HCT116 (cell line): ENCODE results near the gene HDLBP. TPM values are rescaled to one million over a fixed set of nuclear protein-coding genes. Genes with fewer than 3 reads are reported as not detected.

Source experiments
- ATAC-seq: fragments of 200-7000 bp; cut with Tn5 transposase; 2 replicates; pipeline ENCODE4 v1.9.1; 2020; ENCODE audit warnings: mild to moderate bottlenecking, moderate library complexity
- BruUV-seq: library from RNA; stranded (reverse); fragments of 400-500 nt; replicated peaks from 2 replicates; lab custom pipeline; 2021; lab: Mats Ljungman, UMichigan
- CTCF ChIA-PET: fragments of 300-600 bp; sonication (Branson Sonifier 250); formaldehyde crosslinking; loops from one replicate; lab custom pipeline; 2021; ENCODE audit warnings: antibody characterized with exemption; lab: Charles Lee
- POLR2A ChIA-PET: fragments of 300-600, 350-600 bp; sonication (Branson Sonifier 250); formaldehyde crosslinking; loops from one replicate; lab custom pipeline; 2021; ENCODE audit warnings: antibody characterized with exemption; lab: Charles Lee
- RAD21 ChIA-PET, 2 experiments: fragments of 300-600 bp; sonication (Branson Sonifier 250); formaldehyde crosslinking; loops; one replicate each; lab custom pipeline; 2023; ENCODE audit warnings: low total read pairs in 2 of 2; ENCODE audit not compliant: uncharacterized antibody in 2 of 2, unreplicated experiment in 2 of 2, low non-redundant PET in 1 of 2; lab: Charles Lee
- DNase-seq: peaks from one replicate; pipeline ENCODE4 v3.0.0-alpha.2; 2010; ENCODE audit warnings: low read depth, low spot score
- H2AFZ ChIP-seq: fragments of 200-600 bp; shearing (Covaris generic), sonication (generic); 2 replicates; pipeline ENCODE4 v1.6.1; 2017; ENCODE audit warnings: low read depth, mixed run types, mixed read lengths, antibody characterized with exemption, low read length; ENCODE audit not compliant: poor library complexity, severe bottlenecking
- H3K27ac ChIP-seq: 2 replicates; pipeline ENCODE4 v1.5.1; 2012; ENCODE audit warnings: low read depth, low read length
- H3K27me3 ChIP-seq: fragments of 200-600 bp; sonication (generic); 2 replicates; pipeline ENCODE4 v1.6.1; 2016; ENCODE audit warnings: mixed run types, low read length, mixed read lengths; ENCODE audit not compliant: insufficient read depth
- H3K36me3 ChIP-seq, 2 experiments: fragments of 200-500 bp in 1 of 2; fragments of 200-600 bp in 1 of 2; sonication (Bioruptor generic) in 1 of 2; sonication (generic) in 1 of 2; 2 replicates each; pipeline versions ENCODE4 v1.5.1 to v1.6.1; 2014 to 2016; ENCODE audit warnings: low read length in 2 of 2, inconsistent platforms in 1 of 2, mixed read lengths in 1 of 2, mixed run types in 1 of 2; ENCODE audit not compliant: insufficient read depth in 2 of 2, control insufficient read depth in 1 of 2
- H3K4me1 ChIP-seq, 2 experiments: fragments of 200-600 bp in 1 of 2; sonication (generic) in 1 of 2; 2 replicates each; pipeline versions ENCODE4 v1.5.1 to v1.6.1; 2012 to 2017; ENCODE audit warnings: low read length in 2 of 2, inconsistent platforms in 1 of 2, mild to moderate bottlenecking in 1 of 2, mixed read lengths in 1 of 2, mixed run types in 1 of 2, moderate library complexity in 1 of 2; ENCODE audit not compliant: insufficient read depth in 2 of 2, control insufficient read depth in 1 of 2
- H3K4me2 ChIP-seq: fragments of 200-600 bp; sonication (generic); 2 replicates; pipeline ENCODE4 v1.6.1; 2017; ENCODE audit warnings: mixed run types, low read length, mixed read lengths
- H3K4me3 ChIP-seq, 2 experiments: fragments of 200-600 bp in 1 of 2; sonication (generic) in 1 of 2; replicated peaks in 1 of 2; 2 replicates each; pipeline ENCODE4 v1.5.1; 2011 to 2016; ENCODE audit warnings: low read length in 2 of 2, control low read depth in 1 of 2, low read depth in 1 of 2, mild to moderate bottlenecking in 1 of 2, mixed read lengths in 1 of 2, mixed run types in 1 of 2
- H3K79me2 ChIP-seq: fragments of 200-600 bp; sonication (generic); 2 replicates; pipeline ENCODE4 v1.6.1; 2017; ENCODE audit warnings: mild to moderate bottlenecking, mixed run types, low read length, moderate library complexity, mixed read lengths; ENCODE audit not compliant: insufficient read depth
- H3K9ac ChIP-seq: fragments of 200-600 bp; sonication (generic); 2 replicates; pipeline ENCODE4 v1.6.1; 2016; ENCODE audit warnings: low read length, mixed read lengths
- H3K9me2 ChIP-seq: fragments of 200-600 bp; sonication (generic), shearing (Covaris generic); 2 replicates; pipeline ENCODE4 v1.6.1; 2017; ENCODE audit warnings: mixed run types, mild to moderate bottlenecking, moderate library complexity; ENCODE audit not compliant: insufficient read depth
- H3K9me3 ChIP-seq, 2 experiments: fragments of 200-500 bp in 1 of 2; fragments of 200-600 bp in 1 of 2; sonication (Bioruptor generic) in 1 of 2; sonication (generic) in 1 of 2; 2 replicates each; pipeline ENCODE4 v1.6.1; 2014 to 2017; ENCODE audit warnings: low read length in 2 of 2, mixed read lengths in 2 of 2, inconsistent platforms in 1 of 2, low read depth in 1 of 2, mild to moderate bottlenecking in 1 of 2, mixed run types in 1 of 2, moderate library complexity in 1 of 2; ENCODE audit not compliant: control insufficient read depth in 1 of 2, insufficient read depth in 1 of 2
- H4K20me1 ChIP-seq: fragments of 200-600 bp; sonication (generic), shearing (Covaris generic); 2 replicates; pipeline ENCODE4 v1.6.1; 2017; ENCODE audit warnings: mixed run types, mild to moderate bottlenecking, moderate library complexity; ENCODE audit not compliant: insufficient read depth
- CTCF ChIP-seq, 3 experiments: fragments of 200-600 bp in 1 of 3; sonication (generic) in 1 of 3; IDR thresholded peaks in 2 of 3; conservative IDR thresholded peaks in 1 of 3; 2 replicates each; pipeline ENCODE4 v1.5.1; 2012 to 2017; ENCODE audit warnings: low read depth in 2 of 3, low read length in 2 of 3, antibody characterized with exemption in 1 of 3, borderline replicate concordance in 1 of 3, control low read depth in 1 of 3, mild to moderate bottlenecking in 1 of 3, mixed read lengths in 1 of 3, mixed run types in 1 of 3, moderate library complexity in 1 of 3; ENCODE audit not compliant: insufficient read depth in 1 of 3
- FOSL1 ChIP-seq: IDR thresholded peaks from 2 replicates; pipeline ENCODE4 v1.6.1; 2012; ENCODE audit warnings: low read depth
- MAX ChIP-seq: IDR thresholded peaks from 2 replicates; pipeline ENCODE4 v1.6.1; 2012
- POLR2A ChIP-seq: IDR thresholded peaks from 2 replicates; pipeline ENCODE4 v1.7.0; 2011; ENCODE audit warnings: borderline replicate concordance; ENCODE audit not compliant: insufficient read depth, insufficient read length; ENCODE audit errors: extremely low read depth
- POLR2AphosphoS5 ChIP-seq: IDR thresholded peaks from 2 replicates; pipeline ENCODE4 v1.6.1; 2011; ENCODE audit warnings: mild to moderate bottlenecking, low read depth, low read length, moderate library complexity
- SIN3A ChIP-seq: IDR thresholded peaks from 2 replicates; pipeline ENCODE4 v1.6.1; 2012; ENCODE audit warnings: low read depth
- SP1 ChIP-seq: IDR thresholded peaks from 2 replicates; pipeline ENCODE4 v1.6.1; 2012; ENCODE audit warnings: low read depth
- TCF7L2 ChIP-seq: IDR thresholded peaks from 2 replicates; pipeline ENCODE4 v1.7.0; 2011; ENCODE audit warnings: borderline replicate concordance, inconsistent platforms; ENCODE audit not compliant: insufficient read depth, insufficient read length; ENCODE audit errors: extremely low read depth
- YY1 ChIP-seq: IDR thresholded peaks from 2 replicates; pipeline ENCODE4 v1.6.1; 2011; ENCODE audit warnings: low read length, low read depth, moderate library complexity, mild to moderate bottlenecking; ENCODE audit not compliant: insufficient replicate concordance; ENCODE audit errors: extremely low read depth
- ZBTB33 ChIP-seq: IDR thresholded peaks from 2 replicates; pipeline ENCODE4 v1.6.1; 2011; ENCODE audit warnings: mild to moderate bottlenecking, low read length, moderate library complexity; ENCODE audit not compliant: insufficient replicate concordance; ENCODE audit errors: extremely low read depth
- ZFX ChIP-seq: fragments of 450-650 bp; IDR thresholded peaks from 2 replicates; pipeline ENCODE4 v1.6.1; 2017
- ZNF274 ChIP-seq: fragments of 200-500 bp; sonication (Bioruptor generic); IDR thresholded peaks from 2 replicates; pipeline ENCODE4 v1.6.1; 2014; ENCODE audit warnings: mild to moderate bottlenecking, low read depth, low read length, inconsistent platforms
- intact Hi-C: fragments of 100-400 bp; cut with micrococcal nuclease; formaldehyde crosslinking; loops from 2 replicates; pipeline ENCODE4 v1.10.0; 2022
- total RNA-seq: library from RNA; stranded (reverse); gene quantifications from one replicate; pipeline ENCODE4 v1.2.1, GENCODE V29; 2021; ENCODE audit not compliant: unreplicated experiment

Gene HDLBP
- total RNA-seq, 1 experiment from 2014 or later, result 462 TPM

- Histone ChIP-seq H3K9me3 (no peaks in the 10 kb centered on the region), H3K9me2 (no peaks in the 10 kb centered on the region), H3K36me3 (no peaks in the 10 kb centered on the region), H4K20me1 (peaks cover 25% of the 10 kb centered on the region; the same call in 1 of the 2 replicates), H3K27me3 (no peaks in the 10 kb centered on the region), H3K9ac (no peak overlapping the region), H2AFZ (no peak overlapping the region), H3K79me2 (peaks cover 100% of the 10 kb centered on the region), H3K4me2 (no peak overlapping the region), H3K27ac (no peak overlapping the region), H3K4me1 (peaks cover 6 to 16% of the 10 kb centered on the region in 2 experiments; a peak in 3 of 4 replicates), H3K4me3 (no peak overlapping the region)
- ATAC-seq (no peak), DNase-seq (no peak)
- TF ChIP-seq TCF7L2 (no peak), SIN3A (no peak), SP1 (no peak), YY1 (no peak), ZFX (no peak), MAX (no peak), POLR2A (no peak), FOSL1 (no peak), POLR2AphosphoS5 (no peak), ZNF274 (no peak), CTCF (IDR thresholded peaks at IDR 0.05 in 2 of 3, conservative IDR thresholded peaks at IDR 0.05 in 1 of 3; ENCODE audit: borderline replicate concordance in 1 of 3, insufficient read depth in 1 of 3, low read depth in 2 of 3, low read length in 2 of 3) (no peak), ZBTB33 (no peak)
- CTCF ChIA-PET, result no interaction called here
- POLR2A ChIA-PET, result no interaction called here
- intact Hi-C loops, result no loop called here
- no TSS peak for BruUV-seq
- RAD21 ChIA-PET, result no interaction called here
Observed at GRCh38 chr2:241309684-241310117, 5.8 kb downstream of the HDLBP start.
